IMR-90 (cell line): ENCODE results near the gene CRACDL. TPM values are rescaled to one million over a fixed set of nuclear protein-coding genes. Genes with fewer than 3 reads are reported as not detected.

ENCODE experiments used
- ATAC-seq: fragments of 200-7000 bp; cut with Tn5 transposase; 2 replicates; pipeline ENCODE4 v1.9.1; 2020; ENCODE audit warnings: low read depth, mild to moderate bottlenecking, moderate library complexity
- BruUV-seq: library from RNA; stranded (reverse); fragments of 400-500 nt; replicated peaks from 2 replicates; lab custom pipeline; 2021; lab: Mats Ljungman, UMichigan
- CTCF ChIA-PET: fragments of 300-600 bp; formaldehyde crosslinking; extraction: SDS; loops from one replicate; lab custom pipeline; 2021; ENCODE audit warnings: antibody characterized with exemption; lab: Yijun Ruan, JAX
- POLR2A ChIA-PET: fragments of 300-600 bp; sonication (Branson Sonifier 250); formaldehyde crosslinking; loops from one replicate; lab custom pipeline; 2022; ENCODE audit warnings: antibody characterized with exemption; ENCODE audit not compliant: unreplicated experiment; lab: Charles Lee
- DNase-seq: peaks from one replicate; pipeline ENCODE4 v3.0.0; 2013
- H2AFZ ChIP-seq: replicated peaks from 2 replicates; pipeline ENCODE3; 2013; ENCODE audit warnings: low read length, mild to moderate bottlenecking; ENCODE audit not compliant: poor library complexity
- H2AK5ac ChIP-seq: 2 replicates; pipeline ENCODE4 v1.6.1; 2013; ENCODE audit warnings: low read depth, low read length, inconsistent platforms
- H2AK9ac ChIP-seq: replicated peaks from 2 replicates; pipeline ENCODE3; 2013; ENCODE audit warnings: mild to moderate bottlenecking, low read depth, low read length, moderate library complexity; ENCODE audit not compliant: poor library complexity
- H2BK120ac ChIP-seq: 2 replicates; pipeline ENCODE4 v1.6.1; 2013; ENCODE audit warnings: low read depth, low read length, inconsistent platforms
- H2BK15ac ChIP-seq: 3 replicates; pipeline ENCODE4 v1.6.1; 2013; ENCODE audit warnings: low read depth, low read length, inconsistent platforms
- H2BK20ac ChIP-seq: 2 replicates; pipeline ENCODE4 v1.6.1; 2013; ENCODE audit warnings: low read depth, mild to moderate bottlenecking, inconsistent platforms, low read length, moderate library complexity
- H2BK5ac ChIP-seq: 2 replicates; pipeline ENCODE4 v1.6.1; 2013; ENCODE audit warnings: mild to moderate bottlenecking, low read depth, low read length, inconsistent platforms; ENCODE audit not compliant: poor library complexity, severe bottlenecking
- H3K14ac ChIP-seq: replicated peaks from 2 replicates; pipeline ENCODE4 v1.6.1; 2013; ENCODE audit warnings: low read depth, low read length, inconsistent platforms
- H3K18ac ChIP-seq: 2 replicates; pipeline ENCODE4 v1.6.1; 2013; ENCODE audit warnings: low read depth, low read length, control low read depth
- H3K23ac ChIP-seq: 2 replicates; pipeline ENCODE4 v1.6.1; 2013; ENCODE audit warnings: low read depth, low read length, inconsistent platforms
- H3K27ac ChIP-seq: 2 replicates; pipeline ENCODE4 v1.5.1; 2013; ENCODE audit warnings: mild to moderate bottlenecking, control low read depth, low read length; ENCODE audit not compliant: insufficient read depth
- H3K27me3 ChIP-seq: 2 replicates; pipeline ENCODE4 v1.6.1; 2013; ENCODE audit warnings: low read length; ENCODE audit not compliant: control insufficient read depth, insufficient read depth
- H3K36me3 ChIP-seq: 2 replicates; pipeline ENCODE4 v1.6.1; 2013; ENCODE audit warnings: low read length, mixed read lengths; ENCODE audit not compliant: control insufficient read depth, insufficient read depth
- H3K4ac ChIP-seq: 2 replicates; pipeline ENCODE4 v1.6.1; 2013; ENCODE audit warnings: low read depth, low read length, inconsistent platforms
- H3K4me1 ChIP-seq: 2 replicates; pipeline ENCODE4 v1.6.1; 2013; ENCODE audit warnings: low read length, mixed read lengths; ENCODE audit not compliant: control insufficient read depth, insufficient read depth
- H3K4me2 ChIP-seq: 2 replicates; pipeline ENCODE4 v1.6.1; 2013; ENCODE audit warnings: low read depth, mild to moderate bottlenecking, control low read depth, low read length, moderate library complexity
- H3K4me3 ChIP-seq: 2 replicates; pipeline ENCODE4 v1.5.1; 2013; ENCODE audit warnings: low read depth, mild to moderate bottlenecking, control low read depth, low read length, moderate library complexity; ENCODE audit not compliant: insufficient read depth
- H3K56ac ChIP-seq: 2 replicates; pipeline ENCODE4 v1.6.1; 2013; ENCODE audit warnings: low read length, inconsistent platforms; ENCODE audit not compliant: insufficient read depth; ENCODE audit errors: extremely low read depth
- H3K79me1 ChIP-seq, 2 experiments: 2 replicates each; pipeline ENCODE4 v1.6.1; 2013; ENCODE audit warnings: low read length in 2 of 2, inconsistent platforms in 1 of 2, low read depth in 1 of 2
- H3K9ac ChIP-seq: 2 replicates; pipeline ENCODE4 v1.6.1; 2013; ENCODE audit warnings: low read depth, low read length, control low read depth
- H3K9me1 ChIP-seq: 2 replicates; pipeline ENCODE4 v1.6.1; 2013; ENCODE audit warnings: low read length, inconsistent platforms; ENCODE audit not compliant: insufficient read depth
- H3K9me3 ChIP-seq: 2 replicates; pipeline ENCODE4 v1.6.1; 2013; ENCODE audit warnings: low read length; ENCODE audit not compliant: control insufficient read depth, insufficient read depth
- H4K20me1 ChIP-seq: 2 replicates; pipeline ENCODE4 v1.6.1; 2013; ENCODE audit warnings: low read length, inconsistent platforms; ENCODE audit not compliant: insufficient read depth
- H4K5ac ChIP-seq: 2 replicates; pipeline ENCODE4 v1.6.1; 2013; ENCODE audit warnings: mild to moderate bottlenecking, low read depth, low read length, control low read depth
- H4K8ac ChIP-seq, 2 experiments: 2 replicates each; pipeline ENCODE4 v1.6.1; 2013; ENCODE audit warnings: low read depth in 2 of 2, low read length in 2 of 2, control low read depth in 1 of 2, inconsistent platforms in 1 of 2
- H4K91ac ChIP-seq: 2 replicates; pipeline ENCODE4 v1.6.1; 2013; ENCODE audit warnings: low read depth, low read length, inconsistent platforms; ENCODE audit not compliant: insufficient read depth
- BHLHE40 ChIP-seq: fragments of 150-350 bp; IDR thresholded peaks from 2 replicates; pipeline ENCODE4 v1.6.1; 2016; ENCODE audit warnings: mild to moderate bottlenecking, low read depth, low read length
- CEBPB ChIP-seq: IDR thresholded peaks from 2 replicates; pipeline ENCODE4 v1.6.1; 2012; ENCODE audit warnings: low read depth, low read length, improper control_type of control experiment
- ELK1 ChIP-seq: fragments of 150-350 bp; IDR thresholded peaks from 2 replicates; pipeline ENCODE4 v1.6.1; 2016; ENCODE audit warnings: low read depth, mild to moderate bottlenecking, low read length, moderate library complexity, borderline replicate concordance
- MAFK ChIP-seq: IDR thresholded peaks from 2 replicates; pipeline ENCODE4 v1.6.1; 2012; ENCODE audit warnings: low read depth, low read length, improper control_type of control experiment
- MAZ ChIP-seq: IDR thresholded peaks from 2 replicates; pipeline ENCODE4 v1.6.1; 2012; ENCODE audit warnings: low read depth, mild to moderate bottlenecking, low read length, improper control_type of control experiment, moderate library complexity, borderline replicate concordance
- NFE2L2 ChIP-seq: fragments of 150-350 bp; IDR thresholded peaks from 2 replicates; pipeline ENCODE4 v1.6.1; 2016; ENCODE audit warnings: low read depth, mild to moderate bottlenecking, low read length
- POLR2A ChIP-seq: IDR thresholded peaks from 2 replicates; pipeline ENCODE4 v1.6.1; 2012; ENCODE audit warnings: mild to moderate bottlenecking, low read depth, low read length
- WGBS, 2 experiments: methylation state at CpG; one replicate each; pipeline versions ENCODE4 v1.1.5 to v1.1.7; 2013; ENCODE audit warnings: missing lambda C conversion rate in 2 of 2; ENCODE audit not compliant: insufficient read length in 1 of 2; ENCODE audit errors: extremely low coverage in 2 of 2; 5-methylcytosine and 5-hydroxymethylcytosine counted together
- dilution Hi-C: fragments of 300-500 bp; cut with HindIII; formaldehyde crosslinking; loops from one replicate; pipeline ENCODE4 v1.14.3; 2018; ENCODE audit warnings: low sequenced_read_pairs; ENCODE audit not compliant: unreplicated experiment
- in situ Hi-C: fragments of 300-500 bp; cut with MboI; formaldehyde crosslinking; loops from 3 replicates; pipeline ENCODE4 v1.14.3; 2019; ENCODE audit warnings: low sequenced_read_pairs, inconsistent platforms, mixed read lengths
- intact Hi-C: fragments of 100-400 bp; cut with micrococcal nuclease; formaldehyde crosslinking; loops from 2 replicates; pipeline ENCODE4 v1.10.0; 2022
- polyA plus RNA-seq, 3 experiments: library from polyadenylated mRNA; depleted of rRNA; stranded (reverse); fragments of >200 nt; gene quantifications; 2 replicates each; pipeline ENCODE4 v1.2.3, GENCODE V29; 2012; ENCODE audit warnings: low replicate concordance in 1 of 3
- total RNA-seq: library from RNA; depleted of rRNA; stranded (reverse); fragments of >200 nt; gene quantifications from 2 replicates; pipeline ENCODE4 v1.2.3, GENCODE V29; 2012
- TF ChIP-seq, protein P1 (sequence below): conservative IDR thresholded peaks from 2 replicates; pipeline ENCODE4 v1.5.1; 2012; ENCODE audit warnings: mild to moderate bottlenecking, low read depth, low read length, improper control_type of control experiment

The CRACDL gene
- total and polyA plus RNA-seq, 2 of the 4 experiments (the other 2 are of a cell fraction) = not detected

DNA sequence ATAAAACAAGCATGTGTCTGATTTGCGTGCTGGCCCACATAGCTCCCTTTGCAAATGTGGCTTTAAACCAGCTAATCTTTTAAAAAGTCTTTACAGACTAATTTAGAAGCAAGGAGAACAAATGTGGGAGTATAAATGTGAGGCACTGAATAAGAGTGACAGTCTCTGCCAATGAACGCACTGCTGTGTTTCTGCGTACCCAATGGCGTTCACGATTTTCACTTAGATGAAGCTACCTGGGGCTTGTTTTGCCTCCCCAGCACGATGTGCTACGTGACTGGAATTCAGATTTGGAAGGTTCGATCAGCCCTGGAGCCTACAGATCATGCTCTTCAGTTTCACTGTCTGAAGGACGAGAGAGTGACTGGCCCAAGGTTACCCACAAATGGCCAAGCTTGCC is 10.8 kb upstream of the CRACDL start:
- CTCF ChIA-PET = no interaction called here
- dilution Hi-C loops = no loop called here
- no peak overlapping the region for H3K56ac ChIP-seq
- no peak overlapping the region for H3K27ac ChIP-seq
- no peak overlapping the region for H3K18ac ChIP-seq
- no peak overlapping the region for H3K4me3 ChIP-seq
- no peak overlapping the region for H2AFZ ChIP-seq
- no peak overlapping the region for H2BK5ac ChIP-seq
- BruUV-seq = no TSS peak
- no peak overlapping the region for H4K91ac ChIP-seq
- H2AK5ac ChIP-seq = no peak overlapping the region
- H3K4me1 ChIP-seq = no peaks in the 10 kb centered on the region
- H3K14ac ChIP-seq = no peak overlapping the region
- H4K5ac ChIP-seq = no peak overlapping the region
- H3K9me3 ChIP-seq = no peaks in the 10 kb centered on the region
- H2AK9ac ChIP-seq = no peak overlapping the region
- ATAC-seq (no peak), DNase-seq (no peak)
- POLR2A ChIA-PET = no interaction called here
- peaks cover 5% of the 10 kb centered on the region; the same call in 1 of the 2 replicates for H3K27me3 ChIP-seq
- no peaks in the 10 kb centered on the region for H3K9me1 ChIP-seq
- H3K9ac ChIP-seq = no peak overlapping the region
- no peak overlapping the region for H2BK120ac ChIP-seq
- no peak for TF ChIP-seq MAFK
- no peak for TF ChIP-seq MAZ
- TF ChIP-seq BHLHE40 = no peak
- TF ChIP-seq ELK1 = no peak
- TF ChIP-seq, protein P1, sequence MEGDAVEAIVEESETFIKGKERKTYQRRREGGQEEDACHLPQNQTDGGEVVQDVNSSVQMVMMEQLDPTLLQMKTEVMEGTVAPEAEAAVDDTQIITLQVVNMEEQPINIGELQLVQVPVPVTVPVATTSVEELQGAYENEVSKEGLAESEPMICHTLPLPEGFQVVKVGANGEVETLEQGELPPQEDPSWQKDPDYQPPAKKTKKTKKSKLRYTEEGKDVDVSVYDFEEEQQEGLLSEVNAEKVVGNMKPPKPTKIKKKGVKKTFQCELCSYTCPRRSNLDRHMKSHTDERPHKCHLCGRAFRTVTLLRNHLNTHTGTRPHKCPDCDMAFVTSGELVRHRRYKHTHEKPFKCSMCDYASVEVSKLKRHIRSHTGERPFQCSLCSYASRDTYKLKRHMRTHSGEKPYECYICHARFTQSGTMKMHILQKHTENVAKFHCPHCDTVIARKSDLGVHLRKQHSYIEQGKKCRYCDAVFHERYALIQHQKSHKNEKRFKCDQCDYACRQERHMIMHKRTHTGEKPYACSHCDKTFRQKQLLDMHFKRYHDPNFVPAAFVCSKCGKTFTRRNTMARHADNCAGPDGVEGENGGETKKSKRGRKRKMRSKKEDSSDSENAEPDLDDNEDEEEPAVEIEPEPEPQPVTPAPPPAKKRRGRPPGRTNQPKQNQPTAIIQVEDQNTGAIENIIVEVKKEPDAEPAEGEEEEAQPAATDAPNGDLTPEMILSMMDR = no peak
- no peak for TF ChIP-seq CEBPB
- no peak for TF ChIP-seq NFE2L2
- no peak for TF ChIP-seq POLR2A
- 100% methylated on average over 1 of the region's 9 CpGs; no CpG with 5 or more reads in 1 of the 2 experiments for WGBS, 2 experiments
- H4K8ac ChIP-seq = no peak overlapping the region
- no peaks in the 10 kb centered on the region for H4K20me1 ChIP-seq
- no peaks in the 10 kb centered on the region for H3K36me3 ChIP-seq
- H3K23ac ChIP-seq = no peak overlapping the region
- H3K79me1 ChIP-seq = no peaks in the 10 kb centered on the region
- intact Hi-C loops = no loop called here
- H3K4me2 ChIP-seq = no peak overlapping the region
- no peak overlapping the region for H2BK20ac ChIP-seq
- no peak overlapping the region for H3K4ac ChIP-seq
- in situ Hi-C loops = no loop called here
- no peak overlapping the region for H2BK15ac ChIP-seq
